Neural progenitor cell (in vitro differentiated cells): ENCODE measurements around the gene HDAC4. TPM values are rescaled to one million over a fixed set of nuclear protein-coding genes. Genes with fewer than 3 reads are reported as not detected.

Source experiments
- DNase-seq: peaks from one replicate; pipeline ENCODE4 v3.0.0-alpha.2; 2016; ENCODE audit warnings: low spot score
- H2AFZ ChIP-seq: fragments of 200-600 bp; sonication (generic); replicated peaks from 2 replicates; pipeline ENCODE4 v1.6.1; 2016; ENCODE audit warnings: antibody characterized with exemption
- H3F3A ChIP-seq: fragments of 200-600 bp; sonication (generic); 2 replicates; pipeline ENCODE4 v1.6.1; 2016; ENCODE audit warnings: antibody characterized with exemption, low read depth
- H3K27ac ChIP-seq: fragments of 200-600 bp; sonication (generic); 2 replicates; pipeline ENCODE4 v1.5.1; 2016; ENCODE audit warnings: mild to moderate bottlenecking
- H3K27me3 ChIP-seq: fragments of 200-600 bp; sonication (generic); 2 replicates; pipeline ENCODE4 v1.6.1; 2016; ENCODE audit warnings: mild to moderate bottlenecking, moderate library complexity
- H3K36me3 ChIP-seq: fragments of 200-600 bp; sonication (generic); 2 replicates; pipeline ENCODE4 v1.5.1; 2016
- H3K4me1 ChIP-seq: fragments of 200-600 bp; sonication (generic); 2 replicates; pipeline ENCODE4 v1.6.1; 2016; ENCODE audit warnings: mixed run types
- H3K4me2 ChIP-seq: fragments of 200-600 bp; sonication (generic); 2 replicates; pipeline ENCODE4 v1.6.1; 2016
- H3K4me3 ChIP-seq: fragments of 200-600 bp; sonication (generic); 2 replicates; pipeline ENCODE4 v1.5.1; 2016
- H3K79me2 ChIP-seq: fragments of 200-600 bp; sonication (generic); 2 replicates; pipeline ENCODE4 v1.6.1; 2016; ENCODE audit warnings: low read depth
- H3K9ac ChIP-seq: fragments of 200-600 bp; sonication (generic); 2 replicates; pipeline ENCODE4 v1.6.1; 2016
- H3K9me3 ChIP-seq: fragments of 200-600 bp; sonication (generic); 2 replicates; pipeline ENCODE4 v1.5.1; 2016; ENCODE audit warnings: low read depth
- H4K20me1 ChIP-seq: fragments of 200-600 bp; sonication (generic); 2 replicates; pipeline ENCODE4 v1.6.1; 2016; ENCODE audit warnings: low read depth
- H3K27ac Mint-ChIP-seq: 3 replicates; pipeline ENCODE4 v1.8.0; 2021; ENCODE audit warnings: mixed read lengths
- H3K27me3 Mint-ChIP-seq: 2 replicates; pipeline ENCODE4 v1.8.0; 2022; ENCODE audit warnings: low read depth, mild to moderate bottlenecking, inconsistent platforms, moderate library complexity, mixed read lengths; ENCODE audit not compliant: insufficient read depth
- H3K36me3 Mint-ChIP-seq: 3 replicates; pipeline ENCODE4 v1.8.0; 2021; ENCODE audit warnings: mixed read lengths
- H3K4me1 Mint-ChIP-seq: 3 replicates; pipeline ENCODE4 v1.8.0; 2021; ENCODE audit warnings: mixed read lengths
- H3K4me3 Mint-ChIP-seq: 3 replicates; pipeline ENCODE4 v1.8.0; 2021; ENCODE audit warnings: mild to moderate bottlenecking, moderate library complexity, mixed read lengths
- H3K9me3 Mint-ChIP-seq: 3 replicates; pipeline ENCODE4 v1.8.0; 2020; ENCODE audit warnings: mixed read lengths
- CTCF ChIP-seq: fragments of 200-600 bp; sonication (generic); IDR thresholded peaks from 2 replicates; pipeline ENCODE4 v1.5.1; 2017; ENCODE audit warnings: antibody characterized with exemption, mild to moderate bottlenecking
- EZH2 ChIP-seq: fragments of 200-600 bp; sonication (generic); IDR thresholded peaks from 2 replicates; pipeline ENCODE4 v1.6.1; 2017; ENCODE audit warnings: antibody characterized with exemption, mild to moderate bottlenecking, moderate library complexity
- EZH2phosphoT487 ChIP-seq: fragments of 200-600 bp; sonication (generic); IDR thresholded peaks from 2 replicates; pipeline ENCODE4 v1.6.1; 2017; ENCODE audit warnings: antibody characterized with exemption
- total RNA-seq: library from RNA; depleted of rRNA; stranded (reverse); fragments of >200 nt; gene quantifications from 2 replicates; pipeline ENCODE4 v1.2.3, GENCODE V29; 2015; ENCODE audit warnings: low replicate concordance

The HDAC4 gene
- total RNA-seq, 1 donor from 2014 or later, result 36.0 TPM

GRCh38 chr2:239144713-239144999 lies 256.2 kb downstream of the HDAC4 start:
- Histone ChIP-seq H3F3A (peaks cover 6% of the 10 kb centered on the region), H3K9ac (no peak overlapping the region), H3K36me3 (no peaks in the 10 kb centered on the region), H2AFZ (no peak overlapping the region), H4K20me1 (no peaks in the 10 kb centered on the region), H3K4me2 (no peak overlapping the region), H3K27me3 (no peaks in the 10 kb centered on the region), H3K27ac (no peak overlapping the region), H3K4me1 (no peaks in the 10 kb centered on the region), H3K9me3 (no peaks in the 10 kb centered on the region), H3K79me2 (no peaks in the 10 kb centered on the region), H3K4me3 (no peak overlapping the region)
- Mint-ChIP-seq H3K4me1 (no peaks in the 10 kb centered on the region), H3K36me3 (peaks cover 22% of the 10 kb centered on the region), H3K27me3 (peaks cover 4% of the 10 kb centered on the region), H3K4me3 (no peak overlapping the region), H3K9me3 (no peaks in the 10 kb centered on the region), H3K27ac (no peak overlapping the region)
- TF ChIP-seq CTCF (no peak), EZH2 (no peak)
- DNase-seq, result no peak

- H3K9me3 Mint-ChIP-seq, result no peaks in the 10 kb centered on the region
- Histone ChIP-seq H4K20me1 (no peaks in the 10 kb centered on the region), H3K27ac (no peak overlapping the region)
Measured at GRCh38 chr2:239143858-239144712, 256.7 kb downstream of the HDAC4 start.

GRCh38 chr2:239142806-239143205 lies 258.0 kb downstream of the HDAC4 start:
- Histone ChIP-seq H2AFZ (no peak overlapping the region), H3K27ac (no peak overlapping the region), H4K20me1 (no peaks in the 10 kb centered on the region), H3K9ac (no peak overlapping the region), H3K36me3 (no peaks in the 10 kb centered on the region), H3K79me2 (no peaks in the 10 kb centered on the region), H3K27me3 (no peaks in the 10 kb centered on the region), H3K4me2 (no peak overlapping the region), H3F3A (peaks cover 6% of the 10 kb centered on the region), H3K4me1 (no peaks in the 10 kb centered on the region), H3K4me3 (no peak overlapping the region), H3K9me3 (no peaks in the 10 kb centered on the region)
- peaks cover 20% of the 10 kb centered on the region for H3K36me3 Mint-ChIP-seq
- TF ChIP-seq CTCF, result no peak
- TF ChIP-seq EZH2phosphoT487, result no peak
- no peak for TF ChIP-seq EZH2
- no peaks in the 10 kb centered on the region for H3K27me3 Mint-ChIP-seq
- no peaks in the 10 kb centered on the region for H3K4me1 Mint-ChIP-seq
- no peak overlapping the region for H3K27ac Mint-ChIP-seq
- no peaks in the 10 kb centered on the region for H3K9me3 Mint-ChIP-seq
- no peak overlapping the region for H3K4me3 Mint-ChIP-seq
- no peak for DNase-seq

More at GRCh38 chr2:239143858-239144712, 256.7 kb downstream of the HDAC4 start:
- Mint-ChIP-seq H3K27me3 (peaks cover 3% of the 10 kb centered on the region), H3K4me3 (no peak overlapping the region), H3K36me3 (peaks cover 24% of the 10 kb centered on the region), H3K27ac (no peak overlapping the region), H3K4me1 (no peaks in the 10 kb centered on the region)
- Histone ChIP-seq H3K9ac (no peak overlapping the region), H3K4me2 (no peak overlapping the region), H3K4me3 (no peak overlapping the region), H3K79me2 (no peaks in the 10 kb centered on the region), H3K9me3 (no peaks in the 10 kb centered on the region), H3K27me3 (no peaks in the 10 kb centered on the region), H3F3A (peaks cover 6% of the 10 kb centered on the region), H3K36me3 (no peaks in the 10 kb centered on the region), H3K4me1 (no peaks in the 10 kb centered on the region), H2AFZ (no peak overlapping the region)
- peak; percentile 67 for DNase-seq
- TF ChIP-seq EZH2, result no peak
- peak; percentile 68 for TF ChIP-seq CTCF
